K562 (cell line): ENCODE measurements around the gene CLEC4F.

ENCODE experiments used
- BRCA1 ChIP-seq, 2 experiments: fragments of 450-650 bp in 1 of 2; sonication (generic) in 1 of 2; formaldehyde crosslinking in 1 of 2; IDR thresholded peaks; 2 replicates each; pipeline versions ENCODE4 v1.5.0 to v1.6.1; 2017 to 2020; ENCODE audit warnings: mild to moderate bottlenecking in 1 of 2, missing genetic modification reagents in 1 of 2
- HDAC2 ChIP-seq: fragments of 450-650 bp; IDR thresholded peaks from 2 replicates; pipeline ENCODE4 v1.6.1; 2016; ENCODE audit warnings: mild to moderate bottlenecking
- IRF2 ChIP-seq: sonication (generic); formaldehyde crosslinking; IDR thresholded peaks from 2 replicates; pipeline ENCODE4 v1.8.1; 2022; ENCODE audit warnings: mild to moderate bottlenecking, missing genetic modification reagents
- MAX ChIP-seq: sonication (generic); formaldehyde crosslinking; IDR thresholded peaks from 2 replicates; pipeline ENCODE4 v1.9.0; 2022; ENCODE audit warnings: mild to moderate bottlenecking, missing genetic modification reagents
- MIER1 ChIP-seq: fragments of 450-650 bp; IDR thresholded peaks from 2 replicates; pipeline ENCODE4 v1.6.1; 2016; ENCODE audit warnings: antibody characterized with exemption, mild to moderate bottlenecking, low read depth
- MYC ChIP-seq, 2 experiments: fragments of 250-450 bp in 1 of 2; sonication (Bioruptor Pico) in 1 of 2; IDR thresholded peaks; 2 replicates each; pipeline versions ENCODE4 v1.5.1 to v1.6.1; 2012 to 2021; ENCODE audit warnings: low read depth in 2 of 2, borderline replicate concordance in 1 of 2, improper control_type of control experiment in 1 of 2, low read length in 1 of 2, mild to moderate bottlenecking in 1 of 2, moderate library complexity in 1 of 2
- NR2C1 ChIP-seq, 2 experiments: fragments of 450-650 bp; IDR thresholded peaks; 2 replicates each; pipeline ENCODE4 v1.6.1; 2017; ENCODE audit warnings: mild to moderate bottlenecking in 2 of 2, antibody characterized with exemption in 1 of 2, inconsistent platforms in 1 of 2, missing compliant biosample characterization in 1 of 2, missing genetic modification characterization in 1 of 2
- RCOR1 ChIP-seq, 2 experiments: IDR thresholded peaks; 2 replicates each; pipeline ENCODE4 v1.6.1; 2012; ENCODE audit warnings: low read depth in 2 of 2, low read length in 2 of 2, borderline replicate concordance in 1 of 2, improper control_type of control experiment in 1 of 2
- SMAD3 ChIP-seq: fragments of 450-650 bp; formaldehyde crosslinking; conservative IDR thresholded peaks from 2 replicates; pipeline ENCODE4 v1.4.0; 2020; ENCODE audit warnings: mild to moderate bottlenecking
- STAT5B ChIP-seq: fragments of 250-450 bp; sonication (Bioruptor Pico); IDR thresholded peaks from 2 replicates; pipeline ENCODE4 v1.8.0; 2021; ENCODE audit warnings: mild to moderate bottlenecking, inconsistent platforms
- ZHX1 ChIP-seq: fragments of 150-350 bp; conservative IDR thresholded peaks from 2 replicates; pipeline ENCODE4 v1.6.1; 2014; ENCODE audit warnings: low read length

GRCh38 chr2:70779911-70780545 is 40.4 kb downstream of the CLEC4F start:
- no peak for TF ChIP-seq SMAD3 (CRISPR knock-in tag)
- TF ChIP-seq MAX (CRISPR knock-in tag): no peak
- TF ChIP-seq BRCA1 (IDR thresholded peaks at IDR 0.05): no peak
- no peak for TF ChIP-seq BRCA1 (CRISPR knock-in tag; IDR thresholded peaks at IDR 0.05)
- TF ChIP-seq STAT5B: no peak
- no peak for TF ChIP-seq HDAC2
- TF ChIP-seq NR2C1 (IDR thresholded peaks at IDR 0.05): no peak
- no peak for TF ChIP-seq NR2C1 (tag; IDR thresholded peaks at IDR 0.05)
- TF ChIP-seq ZHX1: no peak
- TF ChIP-seq MIER1: no peak
- no peak for TF ChIP-seq IRF2 (CRISPR knock-in tag)
- no peak for TF ChIP-seq RCOR1 (IDR thresholded peaks at IDR 0.05; ENCODE audit: borderline replicate concordance in 1 of 2, low read depth in 2 of 2, low read length in 2 of 2)
- TF ChIP-seq MYC (IDR thresholded peaks at IDR 0.05; ENCODE audit: low read depth, low read length): no peak
- no peak for TF ChIP-seq MYC (CRISPR knock-in tag; IDR thresholded peaks at IDR 0.05; ENCODE audit: borderline replicate concordance, low read depth)
